PC-3 (cell line): ENCODE measurements around the gene MAGI1.

Experiments used
- CTCF ChIP-seq: fragments of 300-600 bp; sonication (generic); conservative IDR thresholded peaks from 2 replicates; pipeline ENCODE4 v1.5.1; 2017; ENCODE audit warnings: antibody characterized with exemption, low read depth, mild to moderate bottlenecking, low read length
- EZH2phosphoT487 ChIP-seq: fragments of 300-600 bp; sonication (generic); IDR thresholded peaks from 2 replicates; pipeline ENCODE4 v1.6.1; 2018; ENCODE audit warnings: mild to moderate bottlenecking, antibody characterized with exemption, low read length, borderline replicate concordance

- TF ChIP-seq CTCF, result no peak
- no peak for TF ChIP-seq EZH2phosphoT487
These were observed 682.1 kb downstream of the MAGI1 start for GRCh38 chr3:65356331-65357248.
